ENCODE measurements around the gene FLYWCH2. TPM values are rescaled to one million over a fixed set of nuclear protein-coding genes. Genes with fewer than 3 reads are reported as not detected.
"Not testable (repeated sequence)": the region's sequence is repeated elsewhere in the genome, so short reads cannot be mapped to it uniquely, and the experiment has no call there.

The FLYWCH2 gene
- total RNA-seq, 1 experiment from 2014 or later, result 72.0 TPM

GRCh38 chr16:2924901-2925755, 42.1 kb downstream of the FLYWCH2 start:
- Histone ChIP-seq H3K27me3 (replicated peaks) (no peaks in the 10 kb centered on the region), H3K27ac (no peak overlapping the region), H3K4me1 (replicated peaks) (peaks cover 6% of the 10 kb centered on the region), H3K4me3 (no peak overlapping the region), H3K36me3 (0 out of 2 replicates have a peak, but pooled peaks cover 4% of the 10 kb centered on the region), H3K9me3 (replicated peaks) (no peaks in the 10 kb centered on the region)
- no peak for DNase-seq (ENCODE audit: low read depth in 1 of 2, low spot score in 2 of 2)

GRCh38 chr16:2925951-2926649, 43.1 kb downstream of the FLYWCH2 start:
- H3K27ac ChIP-seq, result no peak overlapping the region
- no peak overlapping the region for H3K4me3 ChIP-seq
- DNase-seq (ENCODE audit: low read depth in 1 of 2, low spot score in 2 of 2), result no peak
- H3K36me3 ChIP-seq, result 0 out of 2 replicates have a peak, but pooled peaks cover 6% of the 10 kb centered on the region
- no peaks in the 10 kb centered on the region for H3K27me3 ChIP-seq (replicated peaks)
- H3K4me1 ChIP-seq (replicated peaks), result peaks cover 5% of the 10 kb centered on the region; the same call in 1 of the 2 replicates
- no peaks in the 10 kb centered on the region for H3K9me3 ChIP-seq (replicated peaks)

GRCh38 chr16:2926650-2926999, 43.6 kb downstream of the FLYWCH2 start:
- Histone ChIP-seq H3K4me1 (replicated peaks) (peaks cover 5% of the 10 kb centered on the region; the same call in 1 of the 2 replicates), H3K36me3 (0 out of 2 replicates have a peak, but pooled peaks cover 6% of the 10 kb centered on the region), H3K27ac (no peak overlapping the region), H3K27me3 (replicated peaks) (no peaks in the 10 kb centered on the region), H3K4me3 (no peak overlapping the region), H3K9me3 (replicated peaks) (no peaks in the 10 kb centered on the region)
- DNase-seq (ENCODE audit: low read depth in 1 of 2, low spot score in 2 of 2), result no peak

- H3K9me3 ChIP-seq (replicated peaks), result no peaks in the 10 kb centered on the region
- H3K4me3 ChIP-seq, result no peak overlapping the region
- H3K4me1 ChIP-seq (replicated peaks), result peaks cover 5% of the 10 kb centered on the region; the same call in 1 of the 2 replicates
- no peaks in the 10 kb centered on the region for H3K27me3 ChIP-seq (replicated peaks)
- 0 out of 2 replicates have a peak, but pooled peaks cover 6% of the 10 kb centered on the region for H3K36me3 ChIP-seq
- peak; percentile 83 to 86 for DNase-seq (ENCODE audit: low read depth in 1 of 2, low spot score in 2 of 2)
- H3K27ac ChIP-seq, result no peak overlapping the region
Observed at GRCh38 chr16:2927010-2927646, 44.1 kb downstream of the FLYWCH2 start.

GRCh38 chr16:2928151-2928550, 45.1 kb downstream of the FLYWCH2 start:
- not testable (repeated sequence) for H3K27ac ChIP-seq; H3K36me3 ChIP-seq; DNase-seq (ENCODE audit: low read depth in 1 of 2, low spot score in 2 of 2); H3K4me1 ChIP-seq (replicated peaks); H3K4me3 ChIP-seq; H3K9me3 ChIP-seq (replicated peaks); H3K27me3 ChIP-seq (replicated peaks)

GRCh38 chr16:2928796-2929195, 45.8 kb downstream of the FLYWCH2 start:
- Histone ChIP-seq H3K9me3 (replicated peaks) (no peaks in the 10 kb centered on the region), H3K4me3 (no peak overlapping the region), H3K27me3 (replicated peaks) (no peaks in the 10 kb centered on the region), H3K27ac (no peak overlapping the region), H3K36me3 (0 out of 2 replicates have a peak, but pooled peaks cover 6% of the 10 kb centered on the region), H3K4me1 (replicated peaks) (peaks cover 5% of the 10 kb centered on the region; the same call in 1 of the 2 replicates)
- no peak for DNase-seq (ENCODE audit: low read depth in 1 of 2, low spot score in 2 of 2)

GRCh38 chr16:2929693-2930092, 46.7 kb downstream of the FLYWCH2 start:
- H3K4me3 ChIP-seq, result no peak overlapping the region
- peaks cover 5% of the 10 kb centered on the region; the same call in 1 of the 2 replicates for H3K4me1 ChIP-seq (replicated peaks)
- H3K27me3 ChIP-seq (replicated peaks), result no peaks in the 10 kb centered on the region
- H3K36me3 ChIP-seq, result peaks cover 6% of the 10 kb centered on the region; the same call in 1 of the 2 replicates
- H3K27ac ChIP-seq, result no peak overlapping the region
- no peak for DNase-seq (ENCODE audit: low read depth in 1 of 2, low spot score in 2 of 2)
- no peaks in the 10 kb centered on the region for H3K9me3 ChIP-seq (replicated peaks)

GRCh38 chr16:2930236-2930635, 47.2 kb downstream of the FLYWCH2 start:
- no peak overlapping the region for H3K27ac ChIP-seq
- no peak for DNase-seq (ENCODE audit: low read depth in 1 of 2, low spot score in 2 of 2)
- H3K36me3 ChIP-seq, result peaks cover 6% of the 10 kb centered on the region; the same call in 1 of the 2 replicates
- no peaks in the 10 kb centered on the region for H3K27me3 ChIP-seq (replicated peaks)
- H3K4me3 ChIP-seq, result no peak overlapping the region
- no peaks in the 10 kb centered on the region for H3K9me3 ChIP-seq (replicated peaks)
- H3K4me1 ChIP-seq (replicated peaks), result peaks cover 5% of the 10 kb centered on the region; the same call in 1 of the 2 replicates

- H3K4me1 ChIP-seq (replicated peaks); H3K9me3 ChIP-seq (replicated peaks); H3K27ac ChIP-seq; H3K36me3 ChIP-seq; H3K27me3 ChIP-seq (replicated peaks); H3K4me3 ChIP-seq; DNase-seq (ENCODE audit: low read depth in 1 of 2, low spot score in 2 of 2): not testable (repeated sequence)
Observed at GRCh38 chr16:2931231-2931914, 48.4 kb downstream of the FLYWCH2 start.

- peaks cover 16% of the 10 kb centered on the region for H3K36me3 ChIP-seq
- no peaks in the 10 kb centered on the region for H3K4me1 ChIP-seq (replicated peaks)
- no peaks in the 10 kb centered on the region for H3K9me3 ChIP-seq (replicated peaks)
- H3K4me3 ChIP-seq, result no peak overlapping the region
- no peak overlapping the region for H3K27ac ChIP-seq
- no peak for DNase-seq (ENCODE audit: low read depth in 1 of 2, low spot score in 2 of 2)
- H3K27me3 ChIP-seq (replicated peaks), result no peaks in the 10 kb centered on the region
Observed at GRCh38 chr16:2933136-2933535, 50.1 kb downstream of the FLYWCH2 start.

GRCh38 chr16:2933701-2934100, 50.7 kb downstream of the FLYWCH2 start:
- H3K27me3 ChIP-seq (replicated peaks), result no peaks in the 10 kb centered on the region
- no peaks in the 10 kb centered on the region for H3K9me3 ChIP-seq (replicated peaks)
- no peak overlapping the region for H3K4me3 ChIP-seq
- DNase-seq (ENCODE audit: low read depth in 1 of 2, low spot score in 2 of 2), result no peak
- H3K4me1 ChIP-seq (replicated peaks), result no peaks in the 10 kb centered on the region
- H3K27ac ChIP-seq, result no peak overlapping the region
- peaks cover 18% of the 10 kb centered on the region for H3K36me3 ChIP-seq

GRCh38 chr16:2934450-2934849, 51.4 kb downstream of the FLYWCH2 start:
- Histone ChIP-seq H3K27ac (no peak overlapping the region), H3K9me3 (replicated peaks) (no peaks in the 10 kb centered on the region), H3K27me3 (replicated peaks) (no peaks in the 10 kb centered on the region), H3K4me1 (replicated peaks) (no peaks in the 10 kb centered on the region), H3K4me3 (no peak overlapping the region), H3K36me3 (peaks cover 25% of the 10 kb centered on the region)
- DNase-seq (ENCODE audit: low read depth in 1 of 2, low spot score in 2 of 2), result no peak

GRCh38 chr16:2936436-2937011, 53.5 kb downstream of the FLYWCH2 start:
- no peaks in the 10 kb centered on the region for H3K4me1 ChIP-seq (replicated peaks)
- DNase-seq (ENCODE audit: low read depth in 1 of 2, low spot score in 2 of 2), result no peak
- no peak overlapping the region for H3K4me3 ChIP-seq
- H3K27ac ChIP-seq, result no peak overlapping the region
- no peaks in the 10 kb centered on the region for H3K9me3 ChIP-seq (replicated peaks)
- peaks cover 33% of the 10 kb centered on the region for H3K36me3 ChIP-seq
- H3K27me3 ChIP-seq (replicated peaks), result no peaks in the 10 kb centered on the region

Data from SJSA1 (cell line).